Measurements from ENCODE around the gene TCF7L1. TPM values are rescaled to one million over a fixed set of nuclear protein-coding genes. Genes with fewer than 3 reads are reported as not detected.

Gene TCF7L1
- total and polyA plus RNA-seq, 2 of the 13 experiments (the other 11 are each of a cell fraction or from before 2014, with no cell fraction given), result 0.04 to 0.15 TPM

DNA sequence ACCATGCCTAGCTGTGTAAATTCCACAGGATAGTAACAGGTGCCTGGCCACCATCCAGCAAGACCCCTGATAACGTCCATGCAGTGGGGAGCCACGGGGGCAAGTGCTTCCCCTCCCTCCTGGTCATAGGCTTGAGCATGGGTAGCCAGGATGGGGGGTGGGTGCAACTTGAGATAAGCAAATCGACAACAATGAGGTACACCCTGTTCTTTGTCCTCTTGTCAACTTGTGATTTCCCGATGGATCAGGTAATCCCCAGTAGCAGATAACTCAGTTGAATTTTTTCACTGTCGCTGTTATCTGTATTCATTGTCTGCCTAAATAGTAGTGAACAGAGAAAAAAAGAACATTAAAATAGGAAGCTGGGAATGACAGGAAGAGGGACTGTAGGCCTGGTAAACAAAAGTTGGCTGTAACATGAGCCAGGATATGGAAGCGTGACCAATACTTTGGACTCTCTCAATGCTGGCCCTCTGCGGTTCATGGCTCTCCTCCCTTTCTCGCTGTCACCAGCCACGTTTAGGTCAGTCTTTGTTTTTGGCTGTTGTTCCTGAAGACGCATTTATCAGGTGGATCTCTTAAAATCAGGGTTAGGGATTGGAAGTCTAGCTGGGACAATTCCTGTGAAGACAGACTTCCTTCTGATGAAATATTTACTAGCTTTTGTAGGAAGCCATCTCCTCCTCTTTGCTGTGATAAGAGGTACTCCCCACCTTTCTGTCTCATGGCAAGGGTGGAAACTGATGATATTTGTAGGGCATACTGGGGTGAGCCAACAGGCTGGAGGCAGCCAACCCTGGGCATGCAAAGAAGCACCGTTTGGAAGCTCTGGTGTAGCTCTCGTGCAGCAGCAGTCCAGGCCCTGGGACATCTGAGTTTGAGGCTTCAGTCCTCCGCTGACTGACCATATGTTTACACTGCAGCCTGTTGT is 42.4 kb downstream of the TCF7L1 start (continued):
- TF ChIP-seq SOX5 (CRISPR knock-in tag; IDR thresholded peaks at IDR 0.05; ENCODE audit: borderline replicate concordance), result peak; percentile 74; the same call in 1 of the 2 replicates
- TF ChIP-seq HDAC2 (CRISPR knock-in tag; IDR thresholded peaks at IDR 0.05), result 0 out of 2 replicates have a peak, but pooled peaks have one; percentile 8
- TF ChIP-seq ZNF317 (CRISPR knock-in tag; IDR thresholded peaks at IDR 0.05), result 0 out of 2 replicates have a peak, but pooled peaks have one; percentile 58
- no peak for TF ChIP-seq NR2F6 (IDR thresholded peaks at IDR 0.05)
- TF ChIP-seq NR2F6 (CRISPR knock-in tag; IDR thresholded peaks at IDR 0.05), result no peak
- TF ChIP-seq SIN3A (IDR thresholded peaks at IDR 0.05; ENCODE audit: borderline replicate concordance, low read depth, low read length), result no peak
- TF ChIP-seq POLR2A (IDR thresholded peaks at IDR 0.05; ENCODE audit: insufficient read depth in 1 of 2, low read depth in 2 of 2, low read length in 2 of 2), result no peak
- TF ChIP-seq SNAPC4 (CRISPR knock-in tag; IDR thresholded peaks at IDR 0.05), result no peak
- no peak for TF ChIP-seq NFRKB (IDR thresholded peaks at IDR 0.05)
- TF ChIP-seq, protein P1, sequence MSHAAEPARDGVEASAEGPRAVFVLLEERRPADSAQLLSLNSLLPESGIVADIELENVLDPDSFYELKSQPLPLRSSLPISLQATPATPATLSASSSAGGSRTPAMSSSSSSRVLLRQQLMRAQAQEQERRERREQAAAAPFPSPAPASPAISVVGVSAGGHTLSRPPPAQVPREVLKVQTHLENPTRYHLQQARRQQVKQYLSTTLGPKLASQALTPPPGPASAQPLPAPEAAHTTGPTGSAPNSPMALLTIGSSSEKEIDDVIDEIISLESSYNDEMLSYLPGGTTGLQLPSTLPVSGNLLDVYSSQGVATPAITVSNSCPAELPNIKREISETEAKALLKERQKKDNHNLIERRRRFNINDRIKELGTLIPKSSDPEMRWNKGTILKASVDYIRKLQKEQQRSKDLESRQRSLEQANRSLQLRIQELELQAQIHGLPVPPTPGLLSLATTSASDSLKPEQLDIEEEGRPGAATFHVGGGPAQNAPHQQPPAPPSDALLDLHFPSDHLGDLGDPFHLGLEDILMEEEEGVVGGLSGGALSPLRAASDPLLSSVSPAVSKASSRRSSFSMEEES (CRISPR knock-in tag; IDR thresholded peaks at IDR 0.05), result peak; percentile 88
- no peak for TF ChIP-seq PHB2 (IDR thresholded peaks at IDR 0.05; ENCODE audit: partially characterized antibody)
- no peak for TF ChIP-seq ZNF253 (CRISPR knock-in tag; IDR thresholded peaks at IDR 0.05; ENCODE audit: borderline replicate concordance)
- no peak for TF ChIP-seq MNT (IDR thresholded peaks at IDR 0.05)
- peak; percentile 57; the same call in 1 of the 2 replicates for TF ChIP-seq MAX (IDR thresholded peaks at IDR 0.05)
- TF ChIP-seq, protein P2, sequence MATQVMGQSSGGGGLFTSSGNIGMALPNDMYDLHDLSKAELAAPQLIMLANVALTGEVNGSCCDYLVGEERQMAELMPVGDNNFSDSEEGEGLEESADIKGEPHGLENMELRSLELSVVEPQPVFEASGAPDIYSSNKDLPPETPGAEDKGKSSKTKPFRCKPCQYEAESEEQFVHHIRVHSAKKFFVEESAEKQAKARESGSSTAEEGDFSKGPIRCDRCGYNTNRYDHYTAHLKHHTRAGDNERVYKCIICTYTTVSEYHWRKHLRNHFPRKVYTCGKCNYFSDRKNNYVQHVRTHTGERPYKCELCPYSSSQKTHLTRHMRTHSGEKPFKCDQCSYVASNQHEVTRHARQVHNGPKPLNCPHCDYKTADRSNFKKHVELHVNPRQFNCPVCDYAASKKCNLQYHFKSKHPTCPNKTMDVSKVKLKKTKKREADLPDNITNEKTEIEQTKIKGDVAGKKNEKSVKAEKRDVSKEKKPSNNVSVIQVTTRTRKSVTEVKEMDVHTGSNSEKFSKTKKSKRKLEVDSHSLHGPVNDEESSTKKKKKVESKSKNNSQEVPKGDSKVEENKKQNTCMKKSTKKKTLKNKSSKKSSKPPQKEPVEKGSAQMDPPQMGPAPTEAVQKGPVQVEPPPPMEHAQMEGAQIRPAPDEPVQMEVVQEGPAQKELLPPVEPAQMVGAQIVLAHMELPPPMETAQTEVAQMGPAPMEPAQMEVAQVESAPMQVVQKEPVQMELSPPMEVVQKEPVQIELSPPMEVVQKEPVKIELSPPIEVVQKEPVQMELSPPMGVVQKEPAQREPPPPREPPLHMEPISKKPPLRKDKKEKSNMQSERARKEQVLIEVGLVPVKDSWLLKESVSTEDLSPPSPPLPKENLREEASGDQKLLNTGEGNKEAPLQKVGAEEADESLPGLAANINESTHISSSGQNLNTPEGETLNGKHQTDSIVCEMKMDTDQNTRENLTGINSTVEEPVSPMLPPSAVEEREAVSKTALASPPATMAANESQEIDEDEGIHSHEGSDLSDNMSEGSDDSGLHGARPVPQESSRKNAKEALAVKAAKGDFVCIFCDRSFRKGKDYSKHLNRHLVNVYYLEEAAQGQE (IDR thresholded peaks at IDR 0.05; ENCODE audit: borderline replicate concordance in 1 of 2, low read depth in 1 of 2, low read length in 2 of 2), result no peak

Measured in HepG2 (cell line).